Cortex of kidney (tissue), 1 donor: ENCODE data around the gene TRIM47.

Experiments
- DNase-seq: peaks from one replicate; lab custom pipeline; 2025; lab: John Stamatoyannopoulos, UW

TRIM47 gene

GRCh38 chr17:75906143-75906884 is 27.9 kb upstream of the TRIM47 start:
- DNase-seq, result no peak

GRCh38 chr17:75904749-75905521 is 26.6 kb upstream of the TRIM47 start, which contains the start of gene MRPL38:
TSS of gene MRPL38 (minus strand) at chr17:75904884. CDS start at chr17:75904875, 9 bp downstream.
- peak; percentile 91 for DNase-seq

- DNase-seq, result no peak
Measured at GRCh38 chr17:75902406-75902805, 24.0 kb upstream of the TRIM47 start.

- DNase-seq, result no peak
Measured at GRCh38 chr17:75901727-75902126, 23.3 kb upstream of the TRIM47 start.

- DNase-seq, result no peak
Measured at GRCh38 chr17:75900691-75901533, 22.5 kb upstream of the TRIM47 start.

- no peak for DNase-seq
Measured at GRCh38 chr17:75899767-75900468, 21.5 kb upstream of the TRIM47 start.

GRCh38 chr17:75899353-75899752 is 21.0 kb upstream of the TRIM47 start:
- DNase-seq, result no peak

GRCh38 chr17:75898791-75899190 is 20.4 kb upstream of the TRIM47 start:
- no peak for DNase-seq

- DNase-seq, result no peak
Measured at GRCh38 chr17:75898065-75898464, 19.7 kb upstream of the TRIM47 start.

- no peak for DNase-seq
Measured at GRCh38 chr17:75897160-75898019, 19.0 kb upstream of the TRIM47 start.

- DNase-seq, result no peak
Measured at GRCh38 chr17:75896415-75897159, 18.2 kb upstream of the TRIM47 start, which contains the start of gene TRIM65. TSS of gene TRIM65 (minus strand) at chr17:75896951. CDS start at chr17:75896937, 14 bp downstream.

GRCh38 chr17:75895370-75896155 is 17.2 kb upstream of the TRIM47 start:
- no peak for DNase-seq

GRCh38 chr17:75894049-75894733 is 15.8 kb upstream of the TRIM47 start:
- DNase-seq, result no peak

- no peak for DNase-seq
Measured at GRCh38 chr17:75893305-75894048, 15.1 kb upstream of the TRIM47 start.

GRCh38 chr17:75892556-75893224 is 14.3 kb upstream of the TRIM47 start:
- DNase-seq, result no peak

- DNase-seq, result no peak
Measured at GRCh38 chr17:75891605-75892555, 13.5 kb upstream of the TRIM47 start.
